ENCODE results near the gene SLC25A13.

SLC25A13 gene

GRCh38 chr7:96224073-96224472 is 97.8 kb downstream of the SLC25A13 start:
- in situ Hi-C loops (cut with HindIII; ENCODE audit: low sequenced_read_pairs), result no loop called here
- no peak overlapping the region for H3K4me3 ChIP-seq (ENCODE audit: low read depth, low read length)
- DNase-seq (ENCODE audit: low read depth), result no peak
- TF ChIP-seq, protein P1, sequence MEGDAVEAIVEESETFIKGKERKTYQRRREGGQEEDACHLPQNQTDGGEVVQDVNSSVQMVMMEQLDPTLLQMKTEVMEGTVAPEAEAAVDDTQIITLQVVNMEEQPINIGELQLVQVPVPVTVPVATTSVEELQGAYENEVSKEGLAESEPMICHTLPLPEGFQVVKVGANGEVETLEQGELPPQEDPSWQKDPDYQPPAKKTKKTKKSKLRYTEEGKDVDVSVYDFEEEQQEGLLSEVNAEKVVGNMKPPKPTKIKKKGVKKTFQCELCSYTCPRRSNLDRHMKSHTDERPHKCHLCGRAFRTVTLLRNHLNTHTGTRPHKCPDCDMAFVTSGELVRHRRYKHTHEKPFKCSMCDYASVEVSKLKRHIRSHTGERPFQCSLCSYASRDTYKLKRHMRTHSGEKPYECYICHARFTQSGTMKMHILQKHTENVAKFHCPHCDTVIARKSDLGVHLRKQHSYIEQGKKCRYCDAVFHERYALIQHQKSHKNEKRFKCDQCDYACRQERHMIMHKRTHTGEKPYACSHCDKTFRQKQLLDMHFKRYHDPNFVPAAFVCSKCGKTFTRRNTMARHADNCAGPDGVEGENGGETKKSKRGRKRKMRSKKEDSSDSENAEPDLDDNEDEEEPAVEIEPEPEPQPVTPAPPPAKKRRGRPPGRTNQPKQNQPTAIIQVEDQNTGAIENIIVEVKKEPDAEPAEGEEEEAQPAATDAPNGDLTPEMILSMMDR (IDR thresholded peaks at IDR 0.05; ENCODE audit: low read depth, low read length, missing control alignments), result no peak

GRCh38 chr7:96221888-96222287 is 100.0 kb downstream of the SLC25A13 start:
- TF ChIP-seq, protein P1 (IDR thresholded peaks at IDR 0.05; ENCODE audit: low read depth, low read length, missing control alignments), result no peak
- no peak overlapping the region for H3K4me3 ChIP-seq (ENCODE audit: low read depth, low read length)
- in situ Hi-C loops (cut with HindIII; ENCODE audit: low sequenced_read_pairs), result no loop called here
- DNase-seq (ENCODE audit: low read depth), result no peak

DNA sequence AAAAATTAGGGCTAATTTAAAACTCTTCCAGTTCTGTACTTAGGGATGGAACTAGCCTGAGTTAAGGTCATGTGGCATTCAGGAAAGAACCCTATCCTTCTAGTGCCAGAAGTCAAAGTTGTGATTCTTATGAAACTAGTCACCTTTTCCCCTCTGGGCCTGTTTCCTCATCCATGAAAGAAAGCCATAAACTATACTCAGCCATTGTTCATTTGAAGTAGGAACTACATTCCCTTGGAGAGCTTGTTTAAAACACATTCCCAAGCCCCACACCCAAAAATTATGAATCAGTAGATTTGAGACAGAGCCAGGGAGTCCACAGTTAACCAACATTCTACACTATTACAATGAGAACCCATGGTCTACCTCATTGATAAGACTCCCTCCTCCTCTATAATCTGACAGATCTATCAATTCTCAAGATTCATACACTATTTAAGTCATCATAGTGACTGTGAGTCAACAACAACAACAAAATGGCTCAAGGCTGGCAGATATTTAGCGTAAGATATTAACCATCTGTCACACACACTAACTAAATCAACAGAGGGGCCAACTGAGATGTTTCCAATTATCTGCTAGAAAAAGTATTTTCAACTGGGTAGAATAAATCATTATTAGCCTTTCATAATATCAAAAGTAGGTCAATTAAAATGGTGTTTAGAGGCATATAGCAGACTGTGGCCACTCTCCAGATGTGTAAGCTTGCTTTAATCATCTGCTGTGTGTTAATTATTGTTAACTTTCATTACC is 102.3 kb downstream of the SLC25A13 start:
- in situ Hi-C loops (cut with HindIII; ENCODE audit: low sequenced_read_pairs), result no loop called here
- peak; percentile 24 for DNase-seq (ENCODE audit: low read depth)
- TF ChIP-seq, protein P1 (IDR thresholded peaks at IDR 0.05; ENCODE audit: low read depth, low read length, missing control alignments), result no peak

GRCh38 chr7:96218664-96219243 is 103.1 kb downstream of the SLC25A13 start:
- in situ Hi-C loops (cut with HindIII; ENCODE audit: low sequenced_read_pairs), result no loop called here
- TF ChIP-seq, protein P1 (IDR thresholded peaks at IDR 0.05; ENCODE audit: low read depth, low read length, missing control alignments), result no peak
- H3K4me3 ChIP-seq (ENCODE audit: low read depth, low read length), result no peak overlapping the region
- no peak for DNase-seq (ENCODE audit: low read depth)

More for the DNA sequence above, 102.3 kb downstream of the SLC25A13 start:
- no peak overlapping the region for H3K4me3 ChIP-seq (ENCODE audit: low read depth, low read length)

- no peak for DNase-seq (ENCODE audit: low read depth)
- TF ChIP-seq, protein P1 (IDR thresholded peaks at IDR 0.05; ENCODE audit: low read depth, low read length, missing control alignments), result no peak
- no peak overlapping the region for H3K4me3 ChIP-seq (ENCODE audit: low read depth, low read length)
- in situ Hi-C loops (cut with HindIII; ENCODE audit: low sequenced_read_pairs), result no loop called here
These were observed 104.8 kb downstream of the SLC25A13 start for GRCh38 chr7:96217147-96217546.

DNA sequence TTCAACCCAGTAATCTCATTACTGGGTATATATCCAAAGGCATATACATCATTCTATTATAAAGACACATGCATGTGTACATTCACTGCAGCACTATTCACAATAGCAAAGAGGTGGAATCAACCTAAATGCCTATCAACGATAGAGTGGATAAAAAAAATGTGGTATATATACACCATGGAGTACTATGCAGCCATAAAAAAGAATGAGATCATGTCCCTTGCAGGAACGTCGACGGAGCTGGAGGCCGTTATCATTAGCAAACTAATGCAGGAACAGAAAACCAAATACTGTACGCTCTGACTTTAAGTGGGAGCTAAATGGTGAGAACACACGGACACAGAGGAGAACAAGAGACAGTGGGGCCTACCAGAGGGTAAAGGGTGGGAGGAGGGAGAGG is 105.5 kb downstream of the SLC25A13 start:
- DNase-seq (ENCODE audit: low read depth), result no peak
- TF ChIP-seq, protein P1 (IDR thresholded peaks at IDR 0.05; ENCODE audit: low read depth, low read length, missing control alignments), result no peak
- no peak overlapping the region for H3K4me3 ChIP-seq (ENCODE audit: low read depth, low read length)
- in situ Hi-C loops (cut with HindIII; ENCODE audit: low sequenced_read_pairs), result no loop called here

All from astrocyte of the cerebellum (primary cell).